Neural cell (in vitro differentiated cells): ENCODE data around the gene SLC19A1. TPM values are rescaled to one million over a fixed set of nuclear protein-coding genes. Genes with fewer than 3 reads are reported as not detected.

ENCODE experiments used
- H2AFZ ChIP-seq: fragments of 200-600, 300-800 bp; sonication (generic), shearing (Covaris generic); 2 replicates; pipeline ENCODE4 v1.6.0; 2014; ENCODE audit warnings: low read depth, mild to moderate bottlenecking, antibody characterized with exemption, low read length, moderate library complexity
- H3F3A ChIP-seq: fragments of 200-600 bp; shearing (Covaris generic); 2 replicates; pipeline ENCODE4 v1.6.1; 2016; ENCODE audit warnings: mild to moderate bottlenecking, moderate library complexity, mixed read lengths, antibody characterized with exemption, low read length; ENCODE audit not compliant: insufficient read depth, poor library complexity, severe bottlenecking
- H3K27ac ChIP-seq: fragments of 200-600, 300-800 bp; sonication (generic), shearing (Covaris generic); 2 replicates; pipeline ENCODE4 v1.5.1; 2014; ENCODE audit warnings: mild to moderate bottlenecking, low read length, moderate library complexity
- H3K27me3 ChIP-seq: fragments of 300-800, 200-600 bp; sonication (generic), shearing (Covaris generic); 2 replicates; pipeline ENCODE4 v1.6.0; 2014; ENCODE audit warnings: mild to moderate bottlenecking, low read depth, low read length, moderate library complexity; ENCODE audit not compliant: insufficient read depth
- H3K36me3 ChIP-seq: fragments of 300-800, 200-600 bp; sonication (generic), shearing (Covaris generic); 2 replicates; pipeline ENCODE4 v1.5.1; 2014; ENCODE audit warnings: mild to moderate bottlenecking, antibody characterized with exemption, low read length, moderate library complexity; ENCODE audit not compliant: insufficient read depth
- H3K4me2 ChIP-seq: fragments of 300-800, 200-600 bp; sonication (generic), shearing (Covaris generic); 2 replicates; pipeline ENCODE4 v1.6.0; 2014; ENCODE audit warnings: mild to moderate bottlenecking, low read length
- H3K4me3 ChIP-seq: fragments of 300-800, 200-600 bp; sonication (generic), shearing (Covaris generic); 2 replicates; pipeline ENCODE4 v1.5.1; 2014; ENCODE audit warnings: mild to moderate bottlenecking, low read length, moderate library complexity
- H3K79me2 ChIP-seq: fragments of 200-600 bp; shearing (Covaris generic); replicated peaks from 2 replicates; pipeline ENCODE4 v1.6.0; 2014; ENCODE audit warnings: mild to moderate bottlenecking, low read length, moderate library complexity; ENCODE audit not compliant: insufficient read depth
- H3K9ac ChIP-seq: fragments of 300-800, 200-600 bp; sonication (generic), shearing (Covaris generic); 2 replicates; pipeline ENCODE4 v1.6.1; 2016; ENCODE audit warnings: mild to moderate bottlenecking, low read length, mixed read lengths
- H3K9me2 ChIP-seq: fragments of 200-600 bp; shearing (Covaris generic); 2 replicates; pipeline ENCODE4 v1.6.1; 2016; ENCODE audit warnings: mild to moderate bottlenecking, low read length, mixed read lengths; ENCODE audit not compliant: insufficient read depth
- H3K9me3 ChIP-seq: fragments of 200-600, 300-800 bp; sonication (generic), shearing (Covaris generic); 2 replicates; pipeline ENCODE4 v1.6.1; 2016; ENCODE audit warnings: mild to moderate bottlenecking, mixed run types, low read length, moderate library complexity, mixed read lengths
- H4K20me1 ChIP-seq: fragments of 200-600 bp; shearing (Covaris generic); 2 replicates; pipeline ENCODE4 v1.6.1; 2016; ENCODE audit warnings: mild to moderate bottlenecking, mixed run types; ENCODE audit not compliant: insufficient read depth
- EP300 ChIP-seq: fragments of 450-650 bp; conservative IDR thresholded peaks from 2 replicates; pipeline ENCODE4 v1.6.1; 2014; ENCODE audit warnings: antibody characterized with exemption, mild to moderate bottlenecking, moderate library complexity; ENCODE audit not compliant: poor library complexity, severe bottlenecking
- EZH2 ChIP-seq: fragments of 200-600, 300-800 bp; shearing (Covaris generic), sonication (generic); IDR thresholded peaks from 2 replicates; pipeline ENCODE4 v1.6.1; 2014; ENCODE audit warnings: antibody characterized with exemption, low read length, borderline replicate concordance, mild to moderate bottlenecking; ENCODE audit not compliant: insufficient read depth, poor library complexity, severe bottlenecking
- MXI1 ChIP-seq: fragments of 450-650 bp; conservative IDR thresholded peaks from 2 replicates; pipeline ENCODE4 v1.6.1; 2014; ENCODE audit warnings: antibody characterized with exemption, mild to moderate bottlenecking; ENCODE audit not compliant: poor library complexity, severe bottlenecking
- POLR2AphosphoS5 ChIP-seq: IDR thresholded peaks from 2 replicates; pipeline ENCODE4 v1.6.1; 2012
- RAD21 ChIP-seq: fragments of 450-650 bp; conservative IDR thresholded peaks from 2 replicates; pipeline ENCODE4 v1.6.1; 2014; ENCODE audit warnings: antibody characterized with exemption, mild to moderate bottlenecking, moderate library complexity
- SMC3 ChIP-seq: fragments of 450-650 bp; conservative IDR thresholded peaks from 2 replicates; pipeline ENCODE4 v1.6.1; 2014; ENCODE audit warnings: antibody characterized with exemption, mild to moderate bottlenecking, moderate library complexity; ENCODE audit not compliant: poor library complexity
- TAF1 ChIP-seq: IDR thresholded peaks from 2 replicates; pipeline ENCODE4 v1.6.1; 2012; ENCODE audit warnings: low read depth
- polyA plus RNA-seq: library from polyadenylated mRNA; depleted of rRNA; stranded (reverse); fragments of >200 nt; gene quantifications from 2 replicates; pipeline ENCODE4 v1.2.3, GENCODE V29; 2014
- TF ChIP-seq, protein P1 (sequence below): IDR thresholded peaks from 2 replicates; pipeline ENCODE4 v1.6.1; 2012; ENCODE audit warnings: borderline replicate concordance
- TF ChIP-seq, protein P2 (sequence below): fragments of 450-650 bp; IDR thresholded peaks from 2 replicates; pipeline ENCODE4 v1.5.1; 2014; ENCODE audit warnings: antibody characterized with exemption, mild to moderate bottlenecking, moderate library complexity; ENCODE audit not compliant: poor library complexity, severe bottlenecking

Gene SLC19A1
- polyA plus RNA-seq, 1 donor from 2014 or later, result 2.9 TPM

DNA sequence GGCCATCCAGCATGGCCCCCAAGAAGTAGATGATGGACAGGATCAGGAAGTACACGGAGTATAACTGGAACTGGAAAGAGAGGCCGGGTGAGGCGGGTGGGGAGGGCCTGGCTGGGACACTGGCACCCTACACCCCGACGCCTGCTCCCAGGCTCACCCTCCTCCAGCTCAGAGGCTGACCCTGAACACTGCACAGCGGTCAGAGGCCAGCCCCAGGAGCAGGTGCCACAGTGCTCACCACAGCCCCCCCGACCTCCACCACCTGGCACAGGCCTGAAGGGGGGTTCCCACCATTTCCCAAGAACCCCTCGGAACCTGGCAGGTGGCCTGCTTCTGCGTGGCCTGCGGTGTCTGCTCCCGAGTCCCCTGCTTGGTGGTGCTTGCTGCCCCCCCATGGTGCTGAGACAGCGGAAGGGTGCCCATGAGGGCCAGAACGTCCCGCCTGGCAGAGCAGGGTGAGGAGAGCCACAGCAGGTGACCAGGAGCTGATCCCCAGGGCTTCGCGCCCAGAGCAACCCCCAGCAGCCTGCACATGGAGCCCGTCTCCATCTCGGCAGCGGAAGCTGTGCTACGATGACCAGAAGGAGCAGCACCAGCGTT, 26.1 kb downstream of the SLC19A1 start:
- H2AFZ ChIP-seq, result no peak overlapping the region
- H4K20me1 ChIP-seq, result no peaks in the 10 kb centered on the region
- H3K9me2 ChIP-seq, result no peaks in the 10 kb centered on the region
- no peaks in the 10 kb centered on the region for H3F3A ChIP-seq
- TF ChIP-seq, protein P1, sequence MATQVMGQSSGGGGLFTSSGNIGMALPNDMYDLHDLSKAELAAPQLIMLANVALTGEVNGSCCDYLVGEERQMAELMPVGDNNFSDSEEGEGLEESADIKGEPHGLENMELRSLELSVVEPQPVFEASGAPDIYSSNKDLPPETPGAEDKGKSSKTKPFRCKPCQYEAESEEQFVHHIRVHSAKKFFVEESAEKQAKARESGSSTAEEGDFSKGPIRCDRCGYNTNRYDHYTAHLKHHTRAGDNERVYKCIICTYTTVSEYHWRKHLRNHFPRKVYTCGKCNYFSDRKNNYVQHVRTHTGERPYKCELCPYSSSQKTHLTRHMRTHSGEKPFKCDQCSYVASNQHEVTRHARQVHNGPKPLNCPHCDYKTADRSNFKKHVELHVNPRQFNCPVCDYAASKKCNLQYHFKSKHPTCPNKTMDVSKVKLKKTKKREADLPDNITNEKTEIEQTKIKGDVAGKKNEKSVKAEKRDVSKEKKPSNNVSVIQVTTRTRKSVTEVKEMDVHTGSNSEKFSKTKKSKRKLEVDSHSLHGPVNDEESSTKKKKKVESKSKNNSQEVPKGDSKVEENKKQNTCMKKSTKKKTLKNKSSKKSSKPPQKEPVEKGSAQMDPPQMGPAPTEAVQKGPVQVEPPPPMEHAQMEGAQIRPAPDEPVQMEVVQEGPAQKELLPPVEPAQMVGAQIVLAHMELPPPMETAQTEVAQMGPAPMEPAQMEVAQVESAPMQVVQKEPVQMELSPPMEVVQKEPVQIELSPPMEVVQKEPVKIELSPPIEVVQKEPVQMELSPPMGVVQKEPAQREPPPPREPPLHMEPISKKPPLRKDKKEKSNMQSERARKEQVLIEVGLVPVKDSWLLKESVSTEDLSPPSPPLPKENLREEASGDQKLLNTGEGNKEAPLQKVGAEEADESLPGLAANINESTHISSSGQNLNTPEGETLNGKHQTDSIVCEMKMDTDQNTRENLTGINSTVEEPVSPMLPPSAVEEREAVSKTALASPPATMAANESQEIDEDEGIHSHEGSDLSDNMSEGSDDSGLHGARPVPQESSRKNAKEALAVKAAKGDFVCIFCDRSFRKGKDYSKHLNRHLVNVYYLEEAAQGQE, result no peak
- TF ChIP-seq RAD21 (no peak), EZH2 (no peak), EP300 (no peak), MXI1 (no peak), SMC3 (no peak), TAF1 (no peak), POLR2AphosphoS5 (no peak)
- TF ChIP-seq, protein P2, sequence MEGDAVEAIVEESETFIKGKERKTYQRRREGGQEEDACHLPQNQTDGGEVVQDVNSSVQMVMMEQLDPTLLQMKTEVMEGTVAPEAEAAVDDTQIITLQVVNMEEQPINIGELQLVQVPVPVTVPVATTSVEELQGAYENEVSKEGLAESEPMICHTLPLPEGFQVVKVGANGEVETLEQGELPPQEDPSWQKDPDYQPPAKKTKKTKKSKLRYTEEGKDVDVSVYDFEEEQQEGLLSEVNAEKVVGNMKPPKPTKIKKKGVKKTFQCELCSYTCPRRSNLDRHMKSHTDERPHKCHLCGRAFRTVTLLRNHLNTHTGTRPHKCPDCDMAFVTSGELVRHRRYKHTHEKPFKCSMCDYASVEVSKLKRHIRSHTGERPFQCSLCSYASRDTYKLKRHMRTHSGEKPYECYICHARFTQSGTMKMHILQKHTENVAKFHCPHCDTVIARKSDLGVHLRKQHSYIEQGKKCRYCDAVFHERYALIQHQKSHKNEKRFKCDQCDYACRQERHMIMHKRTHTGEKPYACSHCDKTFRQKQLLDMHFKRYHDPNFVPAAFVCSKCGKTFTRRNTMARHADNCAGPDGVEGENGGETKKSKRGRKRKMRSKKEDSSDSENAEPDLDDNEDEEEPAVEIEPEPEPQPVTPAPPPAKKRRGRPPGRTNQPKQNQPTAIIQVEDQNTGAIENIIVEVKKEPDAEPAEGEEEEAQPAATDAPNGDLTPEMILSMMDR, result no peak
- H3K27ac ChIP-seq, result no peak overlapping the region
- H3K79me2 ChIP-seq, result no peaks in the 10 kb centered on the region
- no peaks in the 10 kb centered on the region for H3K36me3 ChIP-seq
- H3K27me3 ChIP-seq, result no peaks in the 10 kb centered on the region
- no peak overlapping the region for H3K4me3 ChIP-seq
- no peaks in the 10 kb centered on the region for H3K9me3 ChIP-seq
- no peak overlapping the region for H3K4me2 ChIP-seq
- H3K9ac ChIP-seq, result no peak overlapping the region

DNA sequence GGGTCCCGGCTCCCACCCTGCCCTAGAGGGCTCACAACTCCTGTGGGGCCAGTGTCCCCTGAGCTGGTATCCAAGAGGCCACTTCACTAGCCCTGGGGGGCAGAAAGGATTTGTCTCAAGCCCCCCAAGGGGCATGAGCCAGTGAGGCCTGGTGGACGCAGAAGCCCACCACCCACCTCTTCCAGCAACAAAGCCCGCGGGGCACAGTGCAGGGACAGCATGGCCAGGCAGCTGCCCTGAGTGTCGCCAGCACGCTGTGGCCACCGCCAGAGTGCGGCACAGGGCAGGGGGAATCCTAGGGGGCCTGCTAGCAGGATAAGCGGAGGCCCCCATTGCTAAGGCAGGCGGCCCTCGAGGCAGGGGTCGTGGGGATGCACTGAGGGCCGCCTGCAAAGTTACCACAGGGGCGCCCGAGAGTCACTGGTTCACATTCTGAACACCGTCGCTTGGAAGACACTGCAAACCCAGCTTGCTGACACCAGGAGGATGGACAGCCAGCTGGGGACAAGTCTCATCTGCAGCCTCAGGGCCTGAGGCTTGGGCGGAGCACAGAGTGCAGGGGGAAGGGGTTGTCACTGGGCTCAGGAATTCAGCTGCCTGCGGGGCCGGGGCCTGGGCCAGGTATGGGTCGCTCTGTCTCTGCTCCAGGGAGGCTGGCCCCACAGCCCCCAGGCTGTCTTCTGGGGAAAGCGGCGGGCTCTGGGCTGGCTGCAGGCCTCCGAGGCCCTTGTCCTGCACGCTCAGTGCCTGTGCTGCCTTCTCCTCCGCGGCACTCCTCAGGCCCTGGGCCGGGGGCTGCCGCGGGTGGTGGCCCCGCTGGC, 26.8 kb downstream of the SLC19A1 start:
- Histone ChIP-seq H2AFZ (no peak overlapping the region), H3K27ac (no peak overlapping the region), H3K9ac (no peak overlapping the region), H3K4me3 (no peak overlapping the region), H3K9me2 (no peaks in the 10 kb centered on the region), H3K9me3 (no peaks in the 10 kb centered on the region), H3F3A (no peaks in the 10 kb centered on the region), H4K20me1 (no peaks in the 10 kb centered on the region), H3K27me3 (no peaks in the 10 kb centered on the region), H3K36me3 (no peaks in the 10 kb centered on the region), H3K4me2 (no peak overlapping the region), H3K79me2 (no peaks in the 10 kb centered on the region)
- TF ChIP-seq RAD21 (no peak), EZH2 (no peak), MXI1 (no peak), SMC3 (no peak), EP300 (no peak)
- TF ChIP-seq, protein P1, result no peak
- TF ChIP-seq, protein P2, result no peak
